Sigmoid colon (tissue), 7 donors: ENCODE results near the gene UTF1. TPM values are rescaled to one million over a fixed set of nuclear protein-coding genes. Genes with fewer than 3 reads are reported as not detected.

Experiments used
- DNase-seq: peaks from one replicate; pipeline ENCODE4 v3.0.0-alpha.2; 2019
- H3K27ac ChIP-seq, 4 donors: fragments of 200-600 bp; sonication (generic); one replicate each; pipeline ENCODE4 v1.5.1; 2016 to 2019; ENCODE audit warnings: mild to moderate bottlenecking in 1 of 4
- H3K27me3 ChIP-seq, 3 donors: fragments of 200-600 bp; sonication (generic); one replicate each; pipeline ENCODE4 v1.5.1; 2019; ENCODE audit warnings: mild to moderate bottlenecking in 1 of 3
- H3K36me3 ChIP-seq, 4 donors: fragments of 200-600 bp; sonication (generic); one replicate each; pipeline ENCODE4 v1.5.1; 2016 to 2019
- H3K4me1 ChIP-seq, 4 donors: fragments of 200-600 bp; sonication (generic); one replicate each; pipeline ENCODE4 v1.5.1; 2017 to 2019
- H3K4me3 ChIP-seq, 4 donors: fragments of 200-600 bp; sonication (generic); one replicate each; pipeline ENCODE4 v1.5.1; 2017 to 2019; ENCODE audit warnings: mild to moderate bottlenecking in 2 of 4, moderate library complexity in 1 of 4
- H3K9me3 ChIP-seq, 4 donors: fragments of 200-600 bp in 3 of 4; sonication (generic) in 3 of 4; one replicate each; pipeline versions ENCODE4 v1.5.1 to v1.6.1; 2013 to 2019
- EP300 ChIP-seq, 4 donors: sonication (generic); formaldehyde crosslinking; IDR thresholded peaks; one replicate each; pipeline ENCODE4 v1.6.1; 2017; ENCODE audit warnings: antibody characterized with exemption in 4 of 4
- POLR2A ChIP-seq, 2 donors: fragments of 450-650 bp; IDR thresholded peaks; one replicate each; pipeline ENCODE4 v1.6.1; 2016; ENCODE audit warnings: antibody characterized with exemption in 2 of 2, mild to moderate bottlenecking in 2 of 2, moderate library complexity in 2 of 2
- POLR2AphosphoS5 ChIP-seq, 4 donors: sonication (generic); formaldehyde crosslinking; IDR thresholded peaks; one replicate each; pipeline ENCODE4 v1.6.1; 2017; ENCODE audit warnings: antibody characterized with exemption in 4 of 4
- WGBS, 2 donors: extraction: QIAGEN DNeasy Blood & Tissue Kit; methylation state at CpG; one replicate each; pipeline ENCODE4 v1.1.7; 2013; 5-methylcytosine and 5-hydroxymethylcytosine counted together
- intact Hi-C: fragments of 100-400 bp; cut with DNase I; formaldehyde crosslinking; loops from one replicate; pipeline ENCODE4 v1.15.1; 2023
- polyA plus RNA-seq, 3 donors: library from polyadenylated mRNA; stranded (reverse); fragments of 200-250 nt; gene quantifications; one replicate each; pipeline ENCODE4 v1.2.3, GENCODE V29; 2013
- total RNA-seq, 4 donors: library from RNA; depleted of rRNA; stranded (reverse); fragments of >200 nt; gene quantifications; one replicate each; pipeline ENCODE4 v1.1.0, GENCODE V29; 2016
- TF ChIP-seq, protein P1 (sequence below), 4 experiments: fragments of 450-650 bp in 3 of 4; fragments of 200-600 bp in 1 of 4; IDR thresholded peaks; one replicate each; pipeline ENCODE4 v1.5.1; 2016 to 2019; ENCODE audit warnings: antibody characterized with exemption in 4 of 4, mild to moderate bottlenecking in 3 of 4, moderate library complexity in 2 of 4
- donor health status: healthy with polysubstance abuse.
- donor health status: Bipolar disorder and iron deficiency.
- donor health status: healthy.

The UTF1 gene
- total and polyA plus RNA-seq, 7 donors: not detected

DNA sequence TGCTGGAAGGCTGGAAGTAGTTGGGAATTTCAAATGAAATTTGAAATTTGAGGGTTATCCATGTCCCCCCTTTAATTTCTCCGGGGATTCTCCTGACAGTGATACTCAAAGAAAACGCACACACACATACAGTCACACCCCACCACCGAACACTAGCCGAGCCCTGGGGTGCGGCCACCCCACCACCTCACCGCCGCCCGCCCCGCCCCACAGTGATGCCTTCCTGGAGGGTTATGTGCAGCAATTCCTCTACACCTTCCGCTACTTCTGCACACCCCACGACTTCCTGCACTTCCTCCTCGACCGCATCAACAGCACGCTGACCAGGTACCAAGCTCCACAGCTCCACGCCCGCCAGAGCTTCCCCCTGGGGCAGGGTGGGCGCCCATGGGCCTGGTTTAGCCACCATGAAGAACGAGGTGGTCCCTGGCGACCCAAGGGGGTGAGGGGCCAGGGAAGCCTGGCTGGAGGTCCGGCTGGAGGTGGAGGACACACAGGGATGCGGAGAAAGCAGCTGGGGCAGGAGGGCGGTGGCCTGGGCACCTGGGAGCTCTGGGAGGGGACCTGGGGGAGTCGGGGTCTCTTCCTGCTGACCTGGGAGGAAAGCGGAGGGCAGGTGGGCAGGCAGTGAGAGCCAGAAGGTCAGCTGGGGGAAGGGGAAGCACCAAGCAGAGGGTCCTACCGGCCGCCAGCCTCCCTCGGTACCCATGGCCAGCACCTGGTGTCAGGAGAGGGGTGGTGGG, 19.4 kb upstream of the UTF1 start:
- TF ChIP-seq EP300 (IDR thresholded peaks at IDR 0.05) (no peak), POLR2A (IDR thresholded peaks at IDR 0.05) (no peak), POLR2AphosphoS5 (IDR thresholded peaks at IDR 0.05) (no peak)
- TF ChIP-seq, protein P1, sequence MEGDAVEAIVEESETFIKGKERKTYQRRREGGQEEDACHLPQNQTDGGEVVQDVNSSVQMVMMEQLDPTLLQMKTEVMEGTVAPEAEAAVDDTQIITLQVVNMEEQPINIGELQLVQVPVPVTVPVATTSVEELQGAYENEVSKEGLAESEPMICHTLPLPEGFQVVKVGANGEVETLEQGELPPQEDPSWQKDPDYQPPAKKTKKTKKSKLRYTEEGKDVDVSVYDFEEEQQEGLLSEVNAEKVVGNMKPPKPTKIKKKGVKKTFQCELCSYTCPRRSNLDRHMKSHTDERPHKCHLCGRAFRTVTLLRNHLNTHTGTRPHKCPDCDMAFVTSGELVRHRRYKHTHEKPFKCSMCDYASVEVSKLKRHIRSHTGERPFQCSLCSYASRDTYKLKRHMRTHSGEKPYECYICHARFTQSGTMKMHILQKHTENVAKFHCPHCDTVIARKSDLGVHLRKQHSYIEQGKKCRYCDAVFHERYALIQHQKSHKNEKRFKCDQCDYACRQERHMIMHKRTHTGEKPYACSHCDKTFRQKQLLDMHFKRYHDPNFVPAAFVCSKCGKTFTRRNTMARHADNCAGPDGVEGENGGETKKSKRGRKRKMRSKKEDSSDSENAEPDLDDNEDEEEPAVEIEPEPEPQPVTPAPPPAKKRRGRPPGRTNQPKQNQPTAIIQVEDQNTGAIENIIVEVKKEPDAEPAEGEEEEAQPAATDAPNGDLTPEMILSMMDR (IDR thresholded peaks at IDR 0.05): no peak
- no peaks in the 10 kb centered on the region for H3K9me3 ChIP-seq
- no peaks in the 10 kb centered on the region for H3K4me1 ChIP-seq
- no peak for DNase-seq
- intact Hi-C loops: no loop called here
- no peak overlapping the region for H3K27ac ChIP-seq
- peaks cover 0 to 18% (median 0%) of the 10 kb centered on the region in 3 donors for H3K27me3 ChIP-seq
- H3K4me3 ChIP-seq: no peak overlapping the region
- 64 to 65% methylated on average over 27 of the region's 27 CpGs for WGBS, 2 donors
- H3K36me3 ChIP-seq: no peaks in the 10 kb centered on the region

DNA sequence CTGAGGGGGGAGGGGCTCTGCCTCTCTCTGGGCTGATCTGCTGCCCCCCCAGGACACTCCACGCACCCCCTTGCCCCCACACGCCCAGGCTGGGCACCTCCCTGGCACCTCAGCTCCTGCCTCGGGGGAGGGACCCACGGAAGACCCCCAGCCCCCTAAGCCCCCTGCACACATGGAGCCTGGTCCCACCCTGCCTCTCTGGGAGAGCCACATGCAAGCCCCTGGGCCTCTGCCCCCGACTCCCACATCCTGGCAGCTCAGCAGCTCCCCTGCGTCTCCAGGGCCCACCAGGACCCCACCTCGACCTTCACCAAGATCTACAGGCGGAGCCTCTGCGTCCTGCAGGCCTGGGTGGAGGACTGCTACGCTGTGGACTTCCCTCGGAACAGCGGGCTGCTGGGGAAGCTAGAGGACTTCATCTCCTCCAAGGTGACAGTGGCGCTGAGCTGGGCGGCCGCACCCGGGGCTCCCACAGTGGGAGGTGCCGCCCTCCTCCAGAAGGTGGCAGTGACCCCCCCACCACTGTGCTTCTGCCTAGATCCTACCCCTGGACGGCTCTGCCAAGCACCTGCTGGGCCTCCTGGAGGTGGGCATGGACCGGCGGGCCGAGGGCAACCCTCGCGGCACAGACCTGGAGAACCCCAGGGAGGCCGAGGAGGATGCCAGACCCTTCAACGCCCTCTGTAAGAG, 18.7 kb upstream of the UTF1 start:
- no peak overlapping the region for H3K27ac ChIP-seq
- 77 to 86% methylated on average over 25 of the region's 25 CpGs for WGBS, 2 donors
- no peak for DNase-seq
- no peaks in the 10 kb centered on the region for H3K4me1 ChIP-seq
- intact Hi-C loops: no loop called here
- H3K36me3 ChIP-seq: no peaks in the 10 kb centered on the region
- no peak overlapping the region for H3K4me3 ChIP-seq
- TF ChIP-seq POLR2A (IDR thresholded peaks at IDR 0.05): no peak
- TF ChIP-seq, protein P1 (IDR thresholded peaks at IDR 0.05): no peak
- TF ChIP-seq EP300 (IDR thresholded peaks at IDR 0.05): no peak
- TF ChIP-seq POLR2AphosphoS5 (IDR thresholded peaks at IDR 0.05): no peak
- peaks cover 0 to 18% (median 0%) of the 10 kb centered on the region in 3 donors for H3K27me3 ChIP-seq
- no peaks in the 10 kb centered on the region for H3K9me3 ChIP-seq

DNA sequence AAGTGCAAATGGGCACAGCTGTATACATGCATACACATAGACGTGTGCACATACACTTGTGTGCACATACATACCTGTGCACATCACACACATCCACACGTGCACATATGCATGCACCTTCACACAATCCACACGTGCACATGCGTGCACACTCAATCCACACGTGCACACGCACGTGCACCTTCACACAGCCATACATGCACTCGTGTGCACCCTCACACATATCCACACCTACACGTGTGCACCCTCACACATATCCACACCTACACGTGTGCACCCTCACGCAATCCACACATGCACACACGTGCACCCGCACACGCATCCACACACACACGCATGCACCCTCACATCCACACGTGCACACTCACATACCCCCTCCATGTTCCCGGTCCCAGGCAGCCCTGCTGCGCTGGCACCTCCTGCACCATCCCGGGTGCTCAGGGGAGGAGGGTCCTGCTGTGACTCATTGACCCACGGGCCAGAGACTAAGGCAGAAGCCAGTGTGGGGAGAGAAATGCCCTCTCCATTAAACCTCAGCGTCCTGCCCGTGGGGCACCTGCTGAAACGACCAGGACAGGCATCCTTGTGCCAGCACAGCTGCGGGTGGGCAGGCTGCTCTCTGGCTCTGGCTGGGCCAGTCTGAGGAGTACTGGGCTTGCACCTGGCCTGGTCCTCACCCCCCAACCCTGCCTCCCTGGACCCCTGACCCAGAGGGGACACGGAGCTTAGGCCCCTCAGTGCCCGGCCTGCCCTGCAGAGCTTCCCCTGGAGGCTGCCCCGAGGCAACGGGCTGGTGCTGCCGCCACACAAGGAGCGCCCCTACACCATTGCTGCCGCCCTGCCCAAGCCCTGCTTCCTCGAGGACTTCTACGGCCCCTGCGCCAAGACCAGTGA, 17.8 kb upstream of the UTF1 start:
- Histone ChIP-seq H3K36me3 (no peaks in the 10 kb centered on the region), H3K9me3 (no peaks in the 10 kb centered on the region), H3K27ac (no peak overlapping the region), H3K4me1 (no peaks in the 10 kb centered on the region), H3K4me3 (no peak overlapping the region), H3K27me3 (peaks cover 0 to 18% (median 0%) of the 10 kb centered on the region in 3 donors)
- DNase-seq: no peak
- WGBS, 2 donors: 85 to 90% methylated on average over 34 of the region's 34 CpGs
- TF ChIP-seq, protein P1 (IDR thresholded peaks at IDR 0.05): no peak
- TF ChIP-seq EP300 (IDR thresholded peaks at IDR 0.05) (no peak), POLR2AphosphoS5 (IDR thresholded peaks at IDR 0.05) (no peak), POLR2A (IDR thresholded peaks at IDR 0.05) (no peak)
- intact Hi-C loops: no loop called here

DNA sequence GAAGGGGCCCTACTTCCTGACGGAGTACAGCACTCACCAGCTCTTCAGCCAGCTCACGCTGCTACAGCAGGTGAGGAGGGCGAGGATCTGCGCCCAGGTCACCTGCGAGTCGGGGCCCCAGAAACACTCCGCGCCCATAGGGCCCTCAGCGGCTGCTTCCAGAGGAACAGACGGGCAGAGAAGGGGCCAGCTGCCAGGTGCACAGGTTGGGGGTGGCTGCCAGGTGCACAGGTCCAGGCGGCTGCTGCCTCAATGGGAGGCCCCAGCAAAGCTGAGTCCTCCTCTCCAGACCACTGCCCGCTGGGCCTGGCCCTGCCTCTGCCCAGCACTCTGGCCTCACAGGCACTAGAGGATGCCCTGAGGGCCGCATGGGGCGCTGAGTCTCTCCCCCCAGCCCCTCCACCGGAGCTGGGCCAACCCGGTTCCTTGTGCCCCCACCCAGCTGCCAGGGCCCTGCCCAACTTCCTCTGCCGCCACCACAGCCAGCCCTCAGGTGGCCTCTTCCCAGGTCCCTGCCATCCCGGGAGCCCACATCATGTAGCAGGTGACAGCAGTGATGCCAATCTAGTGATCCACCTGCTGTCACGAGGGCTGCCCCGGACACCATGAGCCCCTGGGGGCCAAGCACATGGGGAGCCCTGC, 17.0 kb upstream of the UTF1 start:
- Histone ChIP-seq H3K4me3 (no peak overlapping the region), H3K27ac (no peak overlapping the region), H3K27me3 (peaks cover 0 to 18% (median 0%) of the 10 kb centered on the region in 3 donors), H3K9me3 (no peaks in the 10 kb centered on the region), H3K4me1 (no peaks in the 10 kb centered on the region), H3K36me3 (no peaks in the 10 kb centered on the region)
- no peak for DNase-seq
- intact Hi-C loops: no loop called here
- no peak for TF ChIP-seq EP300 (IDR thresholded peaks at IDR 0.05)
- TF ChIP-seq POLR2A (IDR thresholded peaks at IDR 0.05): no peak
- no peak for TF ChIP-seq POLR2AphosphoS5 (IDR thresholded peaks at IDR 0.05)
- TF ChIP-seq, protein P1 (IDR thresholded peaks at IDR 0.05): no peak
- 80 to 88% methylated on average over 20 of the region's 20 CpGs for WGBS, 2 donors
